Measurements from ENCODE around the gene BPIFB2. TPM values are rescaled to one million over a fixed set of nuclear protein-coding genes. Genes with fewer than 3 reads are reported as not detected.
"Not testable (repeated sequence)": the region's sequence is repeated elsewhere in the genome, so short reads cannot be mapped to it uniquely, and the experiment has no call there.

Gene BPIFB2
- polyA plus RNA-seq, 1 of the 3 experiments (the other 2 are of a cell fraction) = not detected

GRCh38 chr20:32973077-32973717 is 34.3 kb upstream of the BPIFB2 start:
- Histone ChIP-seq H2AFZ (ENCODE audit: low read depth) (no peak overlapping the region), H3F3A (replicated peaks; ENCODE audit: insufficient read depth) (no peaks in the 10 kb centered on the region), H3K4me3 (ENCODE audit: low read depth in 2 of 2, low read length in 1 of 2) (no peak overlapping the region), H3K4me2 (no peak overlapping the region), H3K9ac (no peak overlapping the region), H3K9me2 (no peaks in the 10 kb centered on the region), H4K20me1 (ENCODE audit: insufficient read depth) (no peaks in the 10 kb centered on the region), H3K27ac (ENCODE audit: low read depth in 2 of 2, low read length in 1 of 2) (no peak overlapping the region), H3K36me3 (replicated peaks in 1 of 2; ENCODE audit: control insufficient read depth in 1 of 2, insufficient read depth in 2 of 2, low read length in 1 of 2) (no peaks in the 10 kb centered on the region), H3K4me1 (ENCODE audit: control insufficient read depth in 1 of 2, insufficient read depth in 2 of 2, low read depth in 1 of 2, low read length in 1 of 2) (no peaks in the 10 kb centered on the region; a peak in 1 of 4 replicates), H3K79me2 (ENCODE audit: insufficient read depth) (no peaks in the 10 kb centered on the region), H3K9me3 (no peaks in the 10 kb centered on the region), H3K27me3 (ENCODE audit: insufficient read depth) (no peaks in the 10 kb centered on the region; the same call in 1 of the 2 replicates)
- DNase-seq = no peak
- TF ChIP-seq TCF12 (IDR thresholded peaks at IDR 0.05) = no peak
- TF ChIP-seq MXI1 (IDR thresholded peaks at IDR 0.05; ENCODE audit: low read depth, low read length) = no peak
- TF ChIP-seq YY1 (IDR thresholded peaks at IDR 0.05; ENCODE audit: low read depth) = no peak
- no peak for TF ChIP-seq FOSL2 (IDR thresholded peaks at IDR 0.05; ENCODE audit: borderline replicate concordance, low read depth)
- no peak for TF ChIP-seq SIN3A (IDR thresholded peaks at IDR 0.05; ENCODE audit: borderline replicate concordance, low read depth, low read length)
- TF ChIP-seq FOXM1 (IDR thresholded peaks at IDR 0.05; ENCODE audit: low read depth) = no peak
- TF ChIP-seq TEAD4 (IDR thresholded peaks at IDR 0.05; ENCODE audit: borderline replicate concordance, insufficient read depth) = no peak
- TF ChIP-seq POLR2AphosphoS5 (IDR thresholded peaks at IDR 0.05; ENCODE audit: low read depth, low read length) = no peak
- TF ChIP-seq CHD2 (IDR thresholded peaks at IDR 0.05; ENCODE audit: low read length, partially characterized antibody) = no peak
- no peak for TF ChIP-seq SMC3 (IDR thresholded peaks at IDR 0.05; ENCODE audit: low read depth, low read length)
- TF ChIP-seq ZBTB33 (IDR thresholded peaks at IDR 0.05; ENCODE audit: borderline replicate concordance, low read depth) = no peak
- TF ChIP-seq MEF2A (IDR thresholded peaks at IDR 0.05; ENCODE audit: borderline replicate concordance, low read depth) = no peak
- no peak for TF ChIP-seq IRF3 (IDR thresholded peaks at IDR 0.05; ENCODE audit: low read depth, low read length)
- no peak for TF ChIP-seq RFX5 (IDR thresholded peaks at IDR 0.05; ENCODE audit: low read length)
- TF ChIP-seq USF1 (IDR thresholded peaks at IDR 0.05; ENCODE audit: borderline replicate concordance, low read depth) = no peak
- no peak for TF ChIP-seq NRF1 (IDR thresholded peaks at IDR 0.05; ENCODE audit: low read depth, low read length)
- WGBS (ENCODE audit: low lambda C conversion rate) = 53% methylated on average over 8 of the region's 10 CpGs
- CTCF ChIA-PET = interaction anchor here (1.0 to 1.6 kb wide), 5 partner anchors 10 to 183 kb away, joined by 3 to 5 read pairs (median 3); no protein-coding TSS in a partner anchor
- POLR2A ChIA-PET = no interaction called here

GRCh38 chr20:32974204-32975064 is 33.1 kb upstream of the BPIFB2 start:
- WGBS (ENCODE audit: low lambda C conversion rate) = 60% methylated on average over 8 of the region's 9 CpGs
- POLR2A ChIA-PET; H3K79me2 ChIP-seq (ENCODE audit: insufficient read depth); H3K9me2 ChIP-seq; H3K4me2 ChIP-seq; H3K27ac ChIP-seq (ENCODE audit: low read depth in 2 of 2, low read length in 1 of 2); H4K20me1 ChIP-seq (ENCODE audit: insufficient read depth); H2AFZ ChIP-seq (ENCODE audit: low read depth); H3K9me3 ChIP-seq; H3K27me3 ChIP-seq (ENCODE audit: insufficient read depth); H3K4me1 ChIP-seq (ENCODE audit: control insufficient read depth in 1 of 2, insufficient read depth in 2 of 2, low read depth in 1 of 2, low read length in 1 of 2); DNase-seq; H3F3A ChIP-seq (replicated peaks; ENCODE audit: insufficient read depth); H3K9ac ChIP-seq; H3K36me3 ChIP-seq (replicated peaks in 1 of 2; ENCODE audit: control insufficient read depth in 1 of 2, insufficient read depth in 2 of 2, low read length in 1 of 2); H3K4me3 ChIP-seq (ENCODE audit: low read depth in 2 of 2, low read length in 1 of 2): not testable (repeated sequence)
- CTCF ChIA-PET = interaction anchor here (0.6 to 1.6 kb wide), 4 partner anchors 9 to 184 kb away, joined by 3 to 5 read pairs (median 4); no protein-coding TSS in a partner anchor

GRCh38 chr20:32975121-32975520 is 32.4 kb upstream of the BPIFB2 start:
- DNase-seq; H3K27me3 ChIP-seq (ENCODE audit: insufficient read depth); H3K4me2 ChIP-seq; H3K36me3 ChIP-seq (replicated peaks in 1 of 2; ENCODE audit: control insufficient read depth in 1 of 2, insufficient read depth in 2 of 2, low read length in 1 of 2); H2AFZ ChIP-seq (ENCODE audit: low read depth); H3K9me2 ChIP-seq; H3K9me3 ChIP-seq; H3K4me3 ChIP-seq (ENCODE audit: low read depth in 2 of 2, low read length in 1 of 2); H3K79me2 ChIP-seq (ENCODE audit: insufficient read depth); H3K4me1 ChIP-seq (ENCODE audit: control insufficient read depth in 1 of 2, insufficient read depth in 2 of 2, low read depth in 1 of 2, low read length in 1 of 2); POLR2A ChIA-PET; H3K9ac ChIP-seq; H3F3A ChIP-seq (replicated peaks; ENCODE audit: insufficient read depth); H3K27ac ChIP-seq (ENCODE audit: low read depth in 2 of 2, low read length in 1 of 2); H4K20me1 ChIP-seq (ENCODE audit: insufficient read depth): not testable (repeated sequence)
- WGBS (ENCODE audit: low lambda C conversion rate) = 79% methylated on average over 4 of the region's 4 CpGs
- CTCF ChIA-PET = interaction anchor here (0.6 kb wide), 1 partner anchor 65 kb away, joined by 3 read pairs; no protein-coding TSS in a partner anchor

All from SK-N-SH (cell line).